ENCODE measurements around the gene DNM1. TPM values are rescaled to one million over a fixed set of nuclear protein-coding genes. Genes with fewer than 3 reads are reported as not detected.

The DNM1 gene
- polyA plus RNA-seq, 1 donor from 2014 or later = 0.18 TPM

DNA sequence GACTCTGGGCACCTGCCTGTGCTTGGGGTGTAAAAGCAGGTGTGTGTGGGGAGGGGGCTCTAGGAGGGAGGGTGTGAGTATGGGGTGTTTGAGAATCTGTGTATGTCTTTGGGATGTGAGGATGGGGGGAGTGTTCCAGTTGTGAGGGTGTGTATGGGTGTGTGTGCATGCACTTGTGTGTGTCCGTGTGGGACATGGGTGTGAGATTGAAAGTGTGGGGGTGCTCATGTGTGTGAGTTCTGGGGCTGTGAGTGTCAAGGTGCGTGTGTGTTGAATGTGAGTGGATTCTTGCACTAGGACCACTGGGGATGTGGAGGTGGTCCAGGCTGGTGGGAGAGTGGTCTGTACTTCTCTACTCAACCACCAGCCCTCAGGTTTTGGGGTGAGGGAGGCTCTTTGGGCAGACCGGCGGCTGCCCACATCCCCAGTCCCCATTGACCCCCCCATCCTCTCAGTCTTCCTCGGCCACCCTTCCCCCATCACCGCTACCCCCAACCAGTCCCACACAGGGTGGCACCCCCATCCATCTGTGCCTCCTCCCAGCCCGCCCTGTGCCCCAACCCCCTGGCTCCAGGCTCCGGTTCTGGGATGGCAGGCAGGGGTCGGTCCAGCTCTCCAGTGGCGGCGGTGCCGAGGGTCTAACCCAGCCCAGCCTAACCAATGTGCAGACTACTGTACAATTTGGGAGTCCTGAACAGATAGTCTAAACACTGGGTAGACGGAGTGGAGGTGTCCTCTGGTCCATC is 41.1 kb downstream of the DNM1 start:
- H3K4me1 Mint-ChIP-seq = peaks cover 5 to 9% (median 6%) of the 10 kb centered on the region in 3 donors
- H3K36me3 Mint-ChIP-seq = no peaks in the 10 kb centered on the region
- no peak overlapping the region for H3K4me3 Mint-ChIP-seq
- H3K9me3 Mint-ChIP-seq = no peaks in the 10 kb centered on the region
- H3K27me3 Mint-ChIP-seq = peaks cover 24% of the 10 kb centered on the region
- peak overlapping the region in 1 of 3 donors; percentile 28 for H3K27ac Mint-ChIP-seq

DNA sequence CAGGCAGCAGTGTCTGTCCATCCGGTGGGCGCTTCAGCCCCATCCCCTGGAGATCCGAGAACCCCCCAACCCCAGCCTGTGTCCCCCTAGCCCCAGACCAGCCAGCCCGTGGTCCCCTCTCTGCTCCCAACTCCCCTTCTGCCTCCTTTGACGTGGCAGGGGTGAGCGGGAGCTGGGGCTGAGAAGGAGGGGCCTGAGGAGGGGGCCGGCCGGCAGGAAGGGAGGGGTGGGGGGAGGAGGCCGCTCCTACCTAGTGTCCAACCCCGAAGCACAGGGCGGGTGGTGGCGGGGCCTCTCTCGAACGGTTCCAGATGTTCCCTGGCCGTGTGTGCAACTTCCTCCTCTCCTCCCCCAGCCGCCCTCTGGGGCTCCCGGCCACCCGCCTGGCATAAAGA is 41.7 kb downstream of the DNM1 start:
- Mint-ChIP-seq H3K27ac (no peak overlapping the region), H3K4me1 (peaks cover 8 to 13% (median 9%) of the 10 kb centered on the region in 3 donors), H3K9me3 (no peaks in the 10 kb centered on the region)

DNA sequence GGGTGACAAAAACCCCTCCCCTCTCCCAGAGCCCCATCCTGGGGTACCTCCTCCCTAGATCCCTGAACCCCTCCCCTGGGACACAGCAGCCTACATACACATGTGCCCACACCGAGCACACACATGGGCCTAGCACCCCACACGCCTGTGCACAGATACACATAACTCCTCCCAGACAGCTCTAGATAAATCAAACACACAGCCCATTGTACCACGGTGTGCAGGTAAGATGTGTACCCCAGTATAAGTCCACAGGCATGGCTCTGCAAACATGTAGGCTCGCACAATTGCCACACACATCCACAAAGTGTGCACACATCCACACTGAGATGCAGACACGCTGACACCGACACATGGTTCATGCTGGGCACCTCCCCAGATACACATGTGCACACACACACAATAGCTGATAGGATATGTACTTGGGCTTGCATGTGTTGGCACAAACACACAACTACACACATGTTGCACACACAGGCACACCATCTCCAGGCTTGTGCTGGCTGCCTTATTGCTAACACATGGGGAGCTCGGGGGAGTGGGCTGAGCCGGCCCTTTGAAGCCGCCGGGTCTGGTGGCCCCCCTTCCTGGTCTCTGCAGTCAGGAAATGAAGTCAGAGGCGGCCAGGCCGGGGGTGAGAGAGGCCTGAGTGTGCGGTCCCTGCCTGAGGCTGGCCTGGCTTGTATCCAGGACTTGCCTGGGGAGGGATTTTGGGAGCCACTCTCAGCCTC is 42.4 kb downstream of the DNM1 start:
- H3K36me3 Mint-ChIP-seq = no peaks in the 10 kb centered on the region
- peaks cover 23% of the 10 kb centered on the region for H3K27me3 Mint-ChIP-seq
- H3K9me3 Mint-ChIP-seq = no peaks in the 10 kb centered on the region
- no peak overlapping the region for H3K4me3 Mint-ChIP-seq
- H3K4me1 Mint-ChIP-seq = peaks cover 8 to 15% (median 10%) of the 10 kb centered on the region in 3 donors
- H3K27ac Mint-ChIP-seq = no peak overlapping the region

More for the DNA sequence above, 41.7 kb downstream of the DNM1 start:
- Mint-ChIP-seq H3K27me3 (peaks cover 24% of the 10 kb centered on the region), H3K36me3 (no peaks in the 10 kb centered on the region), H3K4me3 (no peak overlapping the region)

DNA sequence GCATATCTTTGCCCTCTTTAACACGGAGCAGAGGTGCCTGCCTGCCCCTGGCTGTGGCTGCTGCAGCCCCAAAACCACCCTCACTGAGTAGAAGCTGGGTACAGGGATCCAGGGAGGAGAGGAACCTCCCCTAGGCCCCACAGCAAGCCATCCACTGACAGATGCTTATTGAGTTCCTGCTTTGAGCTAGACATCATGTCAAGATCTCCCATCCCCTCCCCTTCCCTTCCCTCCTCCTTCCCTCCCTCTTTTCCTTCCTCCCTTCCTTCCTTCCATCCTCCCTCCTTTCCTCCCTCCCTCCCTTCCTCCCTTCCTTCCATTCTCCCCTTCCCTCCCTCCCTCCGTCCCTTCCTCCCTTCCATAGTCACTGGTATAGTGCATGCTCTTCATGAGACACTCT is 43.3 kb downstream of the DNM1 start:
- H3K4me3 Mint-ChIP-seq = no peak overlapping the region
- peaks cover 20% of the 10 kb centered on the region for H3K27me3 Mint-ChIP-seq
- no peaks in the 10 kb centered on the region for H3K9me3 Mint-ChIP-seq
- H3K36me3 Mint-ChIP-seq = no peaks in the 10 kb centered on the region
- H3K4me1 Mint-ChIP-seq = peaks cover 12 to 19% (median 15%) of the 10 kb centered on the region in 3 donors
- no peak overlapping the region for H3K27ac Mint-ChIP-seq

DNA sequence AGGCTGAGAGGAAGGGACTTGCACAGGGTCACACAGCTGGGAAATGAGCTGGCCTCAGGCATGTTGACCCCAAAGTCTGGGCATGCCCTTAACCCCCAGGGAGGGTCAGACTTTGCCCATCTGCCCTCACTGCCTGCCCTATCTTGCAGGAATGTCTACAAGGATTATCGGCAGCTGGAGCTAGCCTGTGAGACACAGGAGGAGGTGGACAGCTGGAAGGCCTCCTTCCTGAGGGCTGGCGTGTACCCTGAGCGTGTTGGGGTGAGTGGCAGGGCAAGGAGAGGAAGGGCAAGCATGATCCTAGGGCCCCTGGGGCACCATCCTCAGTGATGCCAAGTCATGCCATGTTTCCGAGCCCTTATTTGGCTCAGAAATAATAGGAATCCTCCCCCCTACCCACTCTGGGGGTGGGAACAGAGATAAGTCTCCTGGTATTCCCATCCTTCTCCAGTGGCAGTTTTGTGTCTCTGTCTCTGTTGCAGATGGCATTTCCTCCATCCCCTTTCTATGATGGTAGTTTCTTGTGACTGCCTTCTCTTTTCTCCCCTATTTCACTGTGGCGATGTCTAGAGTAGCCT is 44.1 kb downstream of the DNM1 start:
- H3K9me3 Mint-ChIP-seq = no peaks in the 10 kb centered on the region
- peak overlapping the region in 1 of 4 donors; percentile 18 for H3K4me3 Mint-ChIP-seq
- H3K27ac Mint-ChIP-seq = no peak overlapping the region
- peaks cover 18 to 25% (median 20%) of the 10 kb centered on the region in 3 donors for H3K4me1 Mint-ChIP-seq
- H3K36me3 Mint-ChIP-seq = peaks cover 1% of the 10 kb centered on the region
- H3K27me3 Mint-ChIP-seq = peaks cover 17% of the 10 kb centered on the region

DNA sequence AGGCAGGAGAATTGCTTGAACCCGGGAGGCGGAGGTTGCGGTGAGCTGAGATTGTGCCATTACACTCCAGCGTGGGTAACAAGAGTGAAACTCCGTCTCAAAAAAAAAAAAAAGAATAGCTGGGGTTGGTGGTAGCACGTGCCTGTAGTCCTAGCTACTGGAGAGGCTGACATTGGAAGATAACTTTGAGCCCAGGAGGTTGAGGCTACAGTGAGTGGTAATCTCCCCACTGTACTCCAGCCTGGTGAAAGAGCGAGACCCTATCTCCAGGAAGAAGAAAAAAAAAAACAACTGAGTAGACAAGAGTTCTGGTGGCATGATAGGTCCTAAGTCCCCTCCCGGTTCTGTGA is 46.4 kb downstream of the DNM1 start:
- peaks cover 2% of the 10 kb centered on the region for H3K36me3 Mint-ChIP-seq
- peak overlapping the region; percentile 76 to 94 (median 89) for H3K27ac Mint-ChIP-seq
- peak overlapping the region; percentile 84 to 94 (median 88) for H3K4me3 Mint-ChIP-seq
- H3K4me1 Mint-ChIP-seq = peaks cover 13 to 20% (median 20%) of the 10 kb centered on the region in 3 donors
- H3K27me3 Mint-ChIP-seq = peaks cover 12% of the 10 kb centered on the region
- H3K9me3 Mint-ChIP-seq = no peaks in the 10 kb centered on the region

DNA sequence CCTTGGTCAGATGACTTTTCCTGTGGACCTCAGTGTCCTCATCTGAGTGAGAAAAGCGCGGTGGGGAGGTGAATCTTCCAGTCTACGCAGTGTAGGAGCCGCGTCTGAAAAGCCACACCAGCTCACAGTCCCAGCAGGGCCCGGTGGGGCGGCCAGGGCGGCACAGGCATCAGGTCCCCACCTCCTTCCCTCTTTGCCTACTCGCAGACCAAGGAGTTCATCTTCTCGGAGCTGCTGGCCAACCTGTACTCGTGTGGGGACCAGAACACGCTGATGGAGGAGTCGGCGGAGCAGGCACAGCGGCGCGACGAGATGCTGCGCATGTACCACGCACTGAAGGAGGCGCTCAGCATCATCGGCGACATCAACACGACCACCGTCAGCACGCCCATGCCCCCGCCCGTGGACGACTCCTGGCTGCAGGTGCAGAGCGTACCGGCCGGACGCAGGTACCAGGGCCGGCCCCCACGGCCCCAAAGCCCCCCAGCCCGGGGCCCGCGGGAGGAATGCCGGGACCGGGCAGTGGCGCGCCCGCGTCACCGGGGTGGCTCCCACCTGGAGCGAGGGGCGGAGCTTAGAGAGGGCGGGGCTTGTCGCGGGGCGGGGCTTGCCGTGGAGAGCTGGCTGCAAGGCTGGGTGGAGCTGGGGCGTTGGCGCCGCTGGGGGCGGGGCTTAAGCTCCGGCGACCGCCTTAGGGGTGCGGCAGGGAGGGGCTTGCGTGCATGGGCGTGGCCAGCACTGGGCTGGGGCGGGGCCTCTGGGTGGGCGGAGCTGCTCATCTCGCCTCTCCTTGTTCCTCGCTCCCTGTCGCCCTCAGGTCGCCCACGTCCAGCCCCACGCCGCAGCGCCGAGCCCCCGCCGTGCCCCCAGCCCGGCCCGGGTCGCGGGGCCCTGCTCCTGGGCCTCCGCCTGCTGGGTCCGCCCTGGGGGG is 47.0 kb downstream of the DNM1 start:
- Mint-ChIP-seq H3K4me3 (peak overlapping the region; percentile 84 to 94 (median 88)), H3K4me1 (peaks cover 13 to 21% (median 20%) of the 10 kb centered on the region in 3 donors), H3K27ac (peak overlapping the region; percentile 76 to 94 (median 89)), H3K9me3 (no peaks in the 10 kb centered on the region), H3K27me3 (peaks cover 12% of the 10 kb centered on the region), H3K36me3 (peaks cover 2% of the 10 kb centered on the region)

DNA sequence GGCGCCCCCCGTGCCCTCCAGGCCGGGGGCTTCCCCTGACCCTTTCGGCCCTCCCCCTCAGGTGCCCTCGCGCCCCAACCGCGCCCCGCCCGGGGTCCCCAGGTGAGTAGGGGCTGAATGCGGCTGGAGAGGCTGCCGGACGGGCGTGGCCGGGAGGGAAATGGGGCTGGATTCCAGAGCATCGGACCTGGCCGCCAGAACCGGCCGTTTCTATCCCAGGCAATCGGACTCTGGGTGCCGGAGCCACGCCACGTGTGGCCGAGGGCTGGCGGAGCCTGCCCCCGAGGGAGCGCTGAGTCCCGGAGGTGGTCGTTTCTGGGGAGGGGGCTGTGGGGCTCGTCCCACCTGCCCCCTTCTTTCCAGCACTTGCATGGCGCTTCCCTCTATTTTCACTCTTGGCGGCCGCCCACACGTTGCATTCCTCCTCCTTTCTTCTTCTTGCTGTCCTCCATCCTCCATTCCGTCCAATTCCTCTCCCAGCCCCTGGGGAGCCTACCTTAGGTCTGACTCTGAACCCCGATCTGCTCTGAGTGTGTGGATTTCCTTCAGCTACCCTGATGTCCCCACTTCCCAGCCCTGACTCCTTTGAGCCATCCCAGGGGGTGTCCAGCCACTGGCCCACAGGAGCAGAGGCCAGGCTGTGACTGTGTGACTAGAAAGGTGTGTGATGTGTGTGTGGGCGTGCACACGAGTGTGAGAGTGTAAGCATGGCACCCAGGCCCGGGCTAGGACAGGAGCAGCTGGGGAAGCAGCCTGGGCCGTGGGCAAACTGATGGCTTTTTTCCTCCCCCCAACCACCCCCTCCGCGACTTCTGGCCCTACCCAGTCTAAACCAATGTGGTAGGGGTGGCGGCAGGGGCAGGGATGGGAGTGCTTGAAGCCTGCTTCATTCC is 47.9 kb downstream of the DNM1 start:
- peaks cover 3% of the 10 kb centered on the region for H3K36me3 Mint-ChIP-seq
- no peak overlapping the region for H3K27ac Mint-ChIP-seq
- H3K9me3 Mint-ChIP-seq = no peaks in the 10 kb centered on the region
- H3K4me1 Mint-ChIP-seq = peaks cover 13 to 18% (median 16%) of the 10 kb centered on the region in 3 donors
- peaks cover 8% of the 10 kb centered on the region for H3K27me3 Mint-ChIP-seq
- peak overlapping the region; percentile 53 to 90 (median 65) for H3K4me3 Mint-ChIP-seq

DNA sequence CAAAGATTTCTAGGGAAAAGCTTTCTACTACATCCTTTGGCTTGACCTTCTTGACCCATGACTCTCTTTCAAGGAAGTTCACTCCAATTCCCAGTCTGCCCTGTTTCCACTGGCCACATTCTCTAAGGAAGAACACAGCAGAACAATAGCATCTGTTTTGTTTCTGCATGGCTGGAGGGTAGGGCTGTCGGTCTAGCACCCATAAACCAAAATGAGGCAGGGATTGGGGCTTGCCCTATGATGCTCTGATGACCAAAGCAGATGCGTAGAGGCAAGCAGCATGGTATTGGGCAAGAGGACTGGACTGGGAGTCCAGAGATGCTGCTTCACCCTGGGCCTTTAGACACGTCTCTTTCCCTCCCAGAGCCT is 48.5 kb downstream of the DNM1 start:
- H3K4me3 Mint-ChIP-seq = peak overlapping the region in 3 of 4 donors; percentile 53 to 88 (median 67)
- no peaks in the 10 kb centered on the region for H3K9me3 Mint-ChIP-seq
- no peak overlapping the region for H3K27ac Mint-ChIP-seq
- H3K36me3 Mint-ChIP-seq = peaks cover 3% of the 10 kb centered on the region
- peaks cover 13 to 18% (median 16%) of the 10 kb centered on the region in 3 donors for H3K4me1 Mint-ChIP-seq
- peaks cover 8% of the 10 kb centered on the region for H3K27me3 Mint-ChIP-seq

DNA sequence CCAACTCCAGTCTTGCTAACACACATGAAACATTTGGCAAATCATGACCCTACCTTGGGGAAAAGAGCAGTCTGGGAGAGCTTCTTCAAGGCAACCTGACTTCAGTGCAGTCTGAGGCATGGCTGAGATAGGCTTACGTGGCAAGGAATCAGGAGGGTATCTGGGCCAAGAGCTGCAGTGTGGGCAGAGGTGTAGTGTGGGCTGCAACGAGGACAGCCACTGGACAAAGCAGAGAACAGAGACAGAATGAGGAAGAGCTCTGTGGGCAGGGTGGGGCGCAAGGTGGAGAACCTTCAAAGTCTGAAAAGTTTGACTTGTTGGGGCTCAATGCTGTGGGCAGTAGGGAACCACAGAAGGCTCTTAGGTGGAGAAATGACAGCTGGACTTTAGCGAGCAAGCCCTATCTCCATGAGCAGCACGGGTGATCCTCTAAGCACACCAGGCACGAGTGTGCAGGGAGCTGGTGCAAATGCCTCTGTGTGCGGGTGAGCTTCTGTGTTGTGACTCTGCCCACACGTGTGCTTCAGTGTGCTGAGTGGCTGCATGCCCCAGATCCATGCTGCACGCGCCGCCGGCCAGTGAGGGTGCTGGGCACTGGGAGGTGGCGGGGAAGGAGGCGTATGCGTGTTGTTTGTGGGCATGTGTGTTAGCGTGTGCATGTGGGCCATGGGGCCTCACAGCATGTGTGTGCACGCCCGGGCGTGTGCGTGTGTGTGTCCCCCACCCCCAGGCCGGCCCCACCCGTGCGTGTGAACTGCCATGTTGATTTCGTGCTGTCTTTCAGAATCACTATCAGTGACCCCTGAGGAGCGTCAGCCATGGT is 49.3 kb downstream of the DNM1 start:
- no peaks in the 10 kb centered on the region for H3K9me3 Mint-ChIP-seq
- H3K4me3 Mint-ChIP-seq = peak overlapping the region in 2 of 4 donors; percentile 27 to 53
- H3K4me1 Mint-ChIP-seq = peaks cover 13 to 18% (median 16%) of the 10 kb centered on the region in 3 donors
- H3K27ac Mint-ChIP-seq = peak overlapping the region in 1 of 3 donors; percentile 12
- H3K27me3 Mint-ChIP-seq = peaks cover 8% of the 10 kb centered on the region
- peaks cover 4% of the 10 kb centered on the region for H3K36me3 Mint-ChIP-seq

DNA sequence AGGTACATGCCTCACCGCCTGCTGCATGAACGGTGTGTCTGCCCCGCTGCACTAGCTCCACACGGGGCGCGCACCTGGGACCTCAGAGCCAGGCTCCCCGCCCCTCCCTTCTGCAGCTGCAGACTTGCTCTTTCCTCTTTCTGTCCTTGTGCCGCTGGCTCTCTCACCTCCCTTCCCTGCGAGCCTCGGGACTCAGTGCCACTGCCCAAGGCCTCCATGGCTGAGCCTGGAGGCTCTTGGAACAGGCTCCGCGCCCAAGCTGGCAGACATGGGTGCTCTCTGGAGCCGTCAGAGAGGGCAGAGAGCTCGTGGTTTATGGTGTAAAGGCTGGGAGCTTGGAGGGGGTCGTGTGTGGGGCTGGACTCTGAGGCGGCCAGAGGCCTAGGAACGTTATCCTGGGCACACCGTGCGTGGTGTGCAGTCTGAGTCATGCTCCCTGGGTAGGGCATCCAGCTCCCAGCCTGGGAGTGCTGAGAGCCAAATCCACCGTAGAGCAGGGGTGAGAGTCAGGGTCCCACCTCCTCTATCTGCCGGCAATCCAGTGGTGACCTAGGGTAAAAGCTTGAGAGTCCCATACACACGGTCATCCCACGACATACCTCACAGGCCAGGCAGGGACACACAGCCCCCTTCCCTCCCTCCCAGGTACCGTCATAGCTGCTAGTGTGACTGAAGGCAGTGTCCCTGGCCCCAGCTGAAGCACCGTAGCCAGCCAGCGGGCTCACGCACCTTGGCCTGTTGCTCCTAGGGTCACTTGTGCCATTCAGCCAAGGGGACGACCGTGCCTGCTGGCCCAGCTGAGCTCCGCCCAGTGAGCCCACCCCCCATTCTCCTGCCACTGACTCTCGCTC is 50.2 kb downstream of the DNM1 start:
- peaks cover 13 to 18% (median 16%) of the 10 kb centered on the region in 3 donors for H3K4me1 Mint-ChIP-seq
- H3K9me3 Mint-ChIP-seq = no peaks in the 10 kb centered on the region
- peak overlapping the region in 1 of 3 donors; percentile 12 for H3K27ac Mint-ChIP-seq
- peaks cover 8% of the 10 kb centered on the region for H3K27me3 Mint-ChIP-seq
- H3K36me3 Mint-ChIP-seq = peaks cover 5% of the 10 kb centered on the region
- H3K4me3 Mint-ChIP-seq = peak overlapping the region in 3 of 4 donors; percentile 13 to 67 (median 52)

DNA sequence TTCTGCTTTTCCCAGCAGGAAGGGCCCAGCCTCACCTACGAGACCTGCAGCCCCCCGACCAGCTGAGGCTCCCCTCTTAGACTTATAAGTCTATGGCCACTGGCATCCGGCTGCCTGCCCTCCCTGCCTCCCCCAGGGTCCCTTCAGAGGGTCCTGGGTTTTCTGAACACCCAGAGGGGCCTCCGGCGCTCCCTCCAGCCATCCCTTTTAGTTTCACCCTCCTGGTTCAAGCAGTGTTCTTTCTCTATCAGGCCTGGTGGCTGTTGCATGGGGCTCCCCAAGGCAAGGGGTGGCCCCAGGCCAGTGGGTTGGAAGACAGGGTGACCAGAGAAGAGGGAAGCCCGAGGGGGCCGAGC is 50.8 kb downstream of the DNM1 start:
- H3K9me3 Mint-ChIP-seq = no peaks in the 10 kb centered on the region
- peaks cover 8% of the 10 kb centered on the region for H3K27me3 Mint-ChIP-seq
- peaks cover 5% of the 10 kb centered on the region for H3K36me3 Mint-ChIP-seq
- peaks cover 13 to 18% (median 16%) of the 10 kb centered on the region in 3 donors for H3K4me1 Mint-ChIP-seq
- H3K27ac Mint-ChIP-seq = no peak overlapping the region
- H3K4me3 Mint-ChIP-seq = peak overlapping the region in 2 of 4 donors; percentile 52 to 67

Data from IgD-negative memory B cell (primary cell).